SJCRH30 (cell line): ENCODE results near the gene GNG5. TPM values are rescaled to one million over a fixed set of nuclear protein-coding genes. Genes with fewer than 3 reads are reported as not detected.
A peak's percentile ranks its signal among the peaks of the same experiment; 100 is the strongest.

Experiments used
- DNase-seq, 2 experiments: peaks; one replicate each; pipeline ENCODE4 v3.0.0-alpha.2; 2015 to 2020
- H3K27ac ChIP-seq: fragments of 250-450 bp; sonication (Bioruptor Pico); 2 replicates; pipeline ENCODE4 v1.5.1; 2020; ENCODE audit warnings: mild to moderate bottlenecking, moderate library complexity
- H3K27me3 ChIP-seq: fragments of 250-450 bp; sonication (Bioruptor Pico); 2 replicates; pipeline ENCODE4 v1.5.1; 2020; ENCODE audit warnings: mild to moderate bottlenecking, moderate library complexity
- H3K36me3 ChIP-seq: fragments of 250-450 bp; sonication (Bioruptor Pico); 2 replicates; pipeline ENCODE4 v1.5.1; 2020; ENCODE audit warnings: mild to moderate bottlenecking, moderate library complexity
- H3K4me1 ChIP-seq: fragments of 250-450 bp; sonication (Bioruptor Pico); 2 replicates; pipeline ENCODE4 v1.5.1; 2020; ENCODE audit warnings: mild to moderate bottlenecking, moderate library complexity
- H3K4me3 ChIP-seq: fragments of 250-450 bp; sonication (Bioruptor Pico); 2 replicates; pipeline ENCODE4 v1.5.1; 2020; ENCODE audit warnings: mild to moderate bottlenecking, moderate library complexity
- H3K9me3 ChIP-seq: fragments of 250-450 bp; sonication (Bioruptor Pico); replicated peaks from 2 replicates; pipeline ENCODE4 v1.5.1; 2020; ENCODE audit warnings: mild to moderate bottlenecking, moderate library complexity
- total RNA-seq: library from RNA; depleted of rRNA; stranded (reverse); fragments of >200 nt; shearing (Covaris generic); gene quantifications from 2 replicates; pipeline ENCODE4 v1.2.3, GENCODE V29; 2014

Gene GNG5
- total RNA-seq, 1 experiment from 2014 or later: 149 TPM

DNA sequence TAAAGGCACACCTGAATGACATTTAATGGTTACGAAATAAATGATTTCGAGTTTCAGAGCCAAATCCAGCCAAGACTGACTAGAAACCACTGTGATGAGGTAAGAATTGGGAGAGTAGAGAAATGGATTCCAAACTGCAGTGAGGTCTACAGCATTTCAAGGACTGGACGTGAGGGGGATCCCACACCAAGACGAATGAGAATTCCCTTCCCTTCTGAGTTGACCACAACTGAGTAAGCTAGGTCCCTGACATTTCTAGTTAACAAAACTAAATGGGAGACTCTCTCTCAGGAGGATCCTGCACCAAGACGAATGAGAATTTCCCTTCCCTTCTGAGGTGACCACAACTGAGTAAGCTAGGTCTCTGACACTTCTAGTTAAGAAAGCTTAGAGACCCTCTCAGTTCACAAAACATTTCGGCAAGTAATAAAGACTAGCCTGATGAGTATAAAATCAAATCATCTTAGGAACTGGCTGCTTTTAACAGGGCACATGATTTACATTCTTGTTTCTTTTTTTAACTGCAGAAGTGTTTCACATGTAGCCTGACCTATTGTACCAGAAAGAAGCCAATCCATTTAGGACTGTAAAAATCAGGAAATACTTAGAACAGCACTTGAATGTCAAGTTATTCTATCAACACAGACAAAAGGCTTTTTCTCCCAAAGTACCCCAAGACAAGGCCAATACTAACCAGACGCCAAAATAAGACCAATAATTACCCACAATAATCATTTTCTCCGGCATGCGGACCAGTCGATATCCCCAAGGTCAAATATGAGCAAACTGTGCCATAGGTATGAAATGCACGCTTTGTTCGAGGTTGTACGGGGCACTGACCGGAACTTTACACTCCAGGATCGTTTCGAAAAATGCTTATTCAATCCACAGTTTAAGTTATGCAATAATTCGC, 1.5 kb downstream of the GNG5 start:
- DNase-seq: peak; percentile 8 to 44
- Histone ChIP-seq H3K36me3 (peaks cover 22% of the 10 kb centered on the region), H3K27ac (peak overlapping the region; percentile 82), H3K27me3 (no peaks in the 10 kb centered on the region), H3K9me3 (no peaks in the 10 kb centered on the region), H3K4me3 (peak overlapping the region; percentile 76), H3K4me1 (peaks cover 12% of the 10 kb centered on the region)

DNA sequence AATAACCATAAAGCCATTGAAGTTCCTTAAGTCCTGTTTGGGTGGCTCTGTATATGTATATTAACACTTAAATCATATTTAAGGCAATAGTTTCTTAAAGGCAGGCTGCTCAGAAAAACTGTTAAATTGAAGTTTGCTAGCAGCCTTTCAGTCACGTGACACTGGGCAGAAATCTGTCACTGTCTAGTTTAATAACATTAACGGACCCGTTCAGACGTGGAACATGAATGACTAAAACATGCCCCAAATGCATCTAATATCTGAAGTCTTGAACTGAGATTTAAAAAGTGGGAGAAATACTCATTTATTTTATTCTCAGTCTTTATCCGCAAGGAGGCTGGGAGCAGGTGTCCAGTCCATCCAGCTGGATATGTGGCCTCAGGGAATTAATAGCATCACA, 3.5 kb downstream of the GNG5 start:
- Histone ChIP-seq H3K27ac (no peak overlapping the region), H3K9me3 (no peaks in the 10 kb centered on the region), H3K4me1 (peaks cover 12% of the 10 kb centered on the region), H3K4me3 (no peak overlapping the region), H3K27me3 (no peaks in the 10 kb centered on the region), H3K36me3 (peaks cover 41% of the 10 kb centered on the region)
- DNase-seq: no peak

DNA sequence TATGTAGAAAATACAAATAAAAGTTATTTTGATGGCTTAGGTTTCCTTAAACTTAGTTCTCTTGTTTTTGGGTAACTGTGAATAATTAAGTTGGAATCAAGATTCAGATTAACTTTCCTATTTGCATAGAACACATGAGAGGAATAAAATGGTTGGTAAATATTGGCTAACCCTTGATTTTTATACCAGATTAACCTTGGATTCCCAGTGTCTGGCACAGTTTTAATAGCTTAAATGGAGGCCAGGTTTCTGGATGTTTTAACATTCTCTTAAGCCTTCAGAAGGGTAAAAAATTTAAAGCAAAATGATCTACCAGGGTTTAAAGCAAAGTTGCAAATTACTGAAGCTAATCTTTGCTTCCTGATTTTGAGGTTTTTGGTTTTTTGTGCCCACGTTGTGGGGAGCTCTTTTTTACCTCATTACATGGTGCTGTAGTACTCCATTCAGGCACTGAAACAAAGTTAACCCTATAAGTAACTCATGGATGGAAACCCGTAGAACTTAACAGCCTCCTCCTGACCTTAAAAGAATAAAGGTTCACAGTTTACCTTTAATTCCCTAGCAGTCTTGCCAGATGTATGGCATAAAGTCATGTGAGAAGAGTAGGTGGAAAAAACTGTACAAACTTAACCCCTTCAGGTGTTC, 8.6 kb downstream of the GNG5 start:
- Histone ChIP-seq H3K27me3 (no peaks in the 10 kb centered on the region), H3K4me3 (no peak overlapping the region), H3K27ac (no peak overlapping the region), H3K4me1 (no peaks in the 10 kb centered on the region; the same call in 1 of the 2 replicates), H3K9me3 (no peaks in the 10 kb centered on the region), H3K36me3 (peaks cover 68% of the 10 kb centered on the region)
- no peak for DNase-seq

DNA sequence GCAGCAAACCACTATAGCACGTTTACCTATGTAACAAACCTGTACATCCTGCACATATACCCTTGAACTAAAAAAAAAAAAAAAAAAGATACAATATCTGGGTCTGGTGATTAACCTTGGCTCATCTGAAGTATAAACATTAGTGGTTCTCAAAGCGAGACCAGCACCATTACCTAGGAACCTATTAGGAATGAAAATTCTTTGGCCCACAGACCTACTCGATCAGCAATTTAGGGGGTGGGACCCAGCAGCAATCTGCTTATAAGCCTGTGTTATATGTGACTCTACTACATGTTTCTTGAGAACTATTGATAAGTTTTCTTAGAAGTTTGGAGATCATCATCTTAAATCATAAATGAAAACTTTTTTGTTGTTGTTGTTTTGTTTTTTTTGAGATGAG, 9.9 kb downstream of the GNG5 start:
- no peak overlapping the region for H3K4me3 ChIP-seq
- H3K27ac ChIP-seq: no peak overlapping the region
- H3K9me3 ChIP-seq: no peaks in the 10 kb centered on the region
- no peaks in the 10 kb centered on the region for H3K4me1 ChIP-seq
- peaks cover 78% of the 10 kb centered on the region for H3K36me3 ChIP-seq
- no peak for DNase-seq
- H3K27me3 ChIP-seq: no peaks in the 10 kb centered on the region

DNA sequence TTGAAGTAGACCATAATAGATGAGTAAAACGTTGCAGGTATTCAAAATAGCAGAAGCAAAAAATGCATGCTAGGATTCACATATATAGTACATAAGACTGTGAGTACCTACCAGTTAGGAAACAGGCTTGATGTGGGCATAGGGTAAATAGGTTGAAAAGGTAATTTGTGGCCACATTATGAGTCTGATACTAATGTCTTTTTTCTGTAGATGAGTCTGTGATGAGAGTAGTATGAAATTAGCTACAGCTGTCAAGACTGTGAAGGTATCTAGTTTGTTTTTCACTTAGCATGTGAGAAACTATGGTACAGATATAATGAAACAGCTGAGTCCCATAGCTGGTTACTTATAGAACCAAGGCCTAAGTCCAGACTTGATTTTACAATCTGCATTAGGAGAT, 12.6 kb downstream of the GNG5 start:
- no peak overlapping the region for H3K27ac ChIP-seq
- no peak overlapping the region for H3K4me3 ChIP-seq
- H3K36me3 ChIP-seq: peaks cover 73% of the 10 kb centered on the region
- no peaks in the 10 kb centered on the region for H3K4me1 ChIP-seq
- no peak for DNase-seq
- no peaks in the 10 kb centered on the region for H3K9me3 ChIP-seq
- H3K27me3 ChIP-seq: no peaks in the 10 kb centered on the region

DNA sequence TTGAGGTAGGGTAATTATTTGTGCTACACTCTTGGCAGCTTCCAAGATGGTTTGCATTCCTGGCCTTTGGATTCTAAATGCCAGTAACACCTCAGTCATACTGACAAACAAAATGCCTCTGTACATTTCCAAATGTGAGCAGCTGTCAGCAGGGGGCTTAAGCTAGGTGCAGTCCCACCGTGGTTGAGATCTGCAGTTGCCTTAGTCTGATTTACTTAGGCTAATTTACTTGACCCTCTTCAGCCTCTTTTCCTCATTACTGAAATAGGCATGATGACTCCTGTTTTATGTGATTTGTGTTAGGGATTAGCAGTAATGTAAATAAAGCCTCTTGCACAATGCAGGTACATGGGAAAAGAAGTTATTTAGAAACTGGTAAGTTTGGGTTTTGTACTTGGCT, 13.7 kb downstream of the GNG5 start:
- Histone ChIP-seq H3K27ac (no peak overlapping the region), H3K4me3 (no peak overlapping the region), H3K9me3 (no peaks in the 10 kb centered on the region), H3K36me3 (peaks cover 63% of the 10 kb centered on the region), H3K27me3 (no peaks in the 10 kb centered on the region), H3K4me1 (no peaks in the 10 kb centered on the region)
- no peak for DNase-seq

DNA sequence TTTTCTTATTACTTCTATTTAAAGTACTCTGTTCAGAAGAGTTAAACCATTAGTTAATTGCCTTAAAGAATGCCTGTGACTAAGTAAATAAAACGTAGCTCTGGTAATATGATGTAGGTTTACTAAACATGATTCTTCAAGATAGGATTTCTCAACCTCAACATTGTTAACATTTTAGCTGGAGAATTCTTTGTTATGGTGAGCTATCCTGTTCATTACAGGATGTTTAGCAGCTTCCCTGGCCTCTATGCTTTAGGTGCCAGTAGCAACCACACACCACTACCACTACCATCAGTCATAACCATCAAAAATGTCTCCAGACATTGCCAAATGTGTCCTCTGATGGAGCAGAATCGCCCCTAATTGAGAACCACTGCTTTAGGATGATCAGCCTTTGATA, 16.6 kb downstream of the GNG5 start:
- no peak for DNase-seq
- Histone ChIP-seq H3K27me3 (no peaks in the 10 kb centered on the region), H3K4me3 (no peak overlapping the region), H3K27ac (no peak overlapping the region), H3K4me1 (no peaks in the 10 kb centered on the region), H3K36me3 (peaks cover 52% of the 10 kb centered on the region), H3K9me3 (no peaks in the 10 kb centered on the region)

DNA sequence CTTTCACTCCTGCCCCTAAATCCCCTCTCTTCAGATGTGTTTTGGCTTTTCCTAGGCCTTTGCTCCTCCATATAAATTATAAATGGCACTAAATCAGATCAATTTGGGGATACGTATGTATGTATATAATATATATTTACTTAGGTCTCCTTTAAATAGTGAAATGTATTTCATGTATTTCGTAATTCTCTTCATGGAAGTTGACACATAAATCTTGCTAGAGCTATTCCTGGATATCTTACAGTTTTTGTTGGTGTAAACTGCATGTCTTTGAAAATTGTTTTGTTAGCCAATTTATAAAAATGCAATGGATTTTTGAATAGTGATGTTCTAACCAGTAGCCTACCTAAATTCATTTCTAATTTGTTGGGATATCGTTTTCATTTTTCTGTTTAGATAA, 18.3 kb downstream of the GNG5 start:
- Histone ChIP-seq H3K36me3 (peaks cover 61% of the 10 kb centered on the region), H3K4me1 (no peaks in the 10 kb centered on the region), H3K9me3 (no peaks in the 10 kb centered on the region), H3K4me3 (no peak overlapping the region), H3K27ac (no peak overlapping the region), H3K27me3 (no peaks in the 10 kb centered on the region)
- DNase-seq: no peak

DNA sequence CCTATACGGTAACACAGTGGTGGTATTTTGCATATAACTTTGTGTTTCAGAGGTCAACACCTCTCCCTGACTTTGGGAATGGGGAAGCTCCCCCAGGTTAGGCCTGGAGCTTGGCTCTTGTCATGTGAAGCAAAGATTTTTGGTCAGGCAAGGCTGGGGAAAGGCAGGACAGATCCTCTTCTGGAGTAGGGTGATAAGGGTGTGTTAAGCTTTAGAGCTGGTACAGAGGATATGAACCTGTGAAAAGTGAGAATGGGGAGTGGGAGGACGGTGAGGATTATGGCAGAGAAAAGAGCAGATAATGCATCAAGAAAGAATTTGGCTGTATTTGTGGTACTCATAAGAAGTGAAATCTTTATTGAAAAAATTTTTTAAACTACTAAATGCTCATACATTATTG, 25.1 kb downstream of the GNG5 start:
- Histone ChIP-seq H3K4me3 (no peak overlapping the region), H3K27ac (no peak overlapping the region), H3K36me3 (peaks cover 33% of the 10 kb centered on the region), H3K27me3 (no peaks in the 10 kb centered on the region), H3K4me1 (peaks cover 12% of the 10 kb centered on the region), H3K9me3 (no peaks in the 10 kb centered on the region)
- DNase-seq: no peak

DNA sequence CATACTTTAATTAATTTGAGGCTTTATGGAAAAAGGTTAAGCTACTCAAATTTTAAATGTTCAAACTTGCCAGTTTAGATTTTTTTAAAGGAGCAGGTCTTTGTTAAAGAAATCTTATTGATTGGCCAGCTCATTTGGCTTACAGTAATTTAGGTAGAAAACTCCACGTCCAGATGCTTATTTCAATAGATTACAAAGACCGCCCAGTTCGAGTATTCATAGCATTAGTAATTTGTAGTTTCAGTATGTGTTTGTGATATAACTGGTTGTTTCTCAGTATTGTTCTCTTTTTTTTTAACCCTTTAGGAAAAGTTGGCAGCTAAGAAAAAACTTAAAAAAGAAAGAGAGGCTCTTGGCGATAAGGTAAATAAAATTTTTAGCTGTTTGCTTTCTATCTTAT, 25.7 kb downstream of the GNG5 start:
- Histone ChIP-seq H3K4me3 (peak overlapping the region; percentile 89; the same call in 1 of the 2 replicates), H3K9me3 (no peaks in the 10 kb centered on the region), H3K4me1 (peaks cover 12% of the 10 kb centered on the region), H3K36me3 (peaks cover 31% of the 10 kb centered on the region), H3K27ac (no peak overlapping the region), H3K27me3 (no peaks in the 10 kb centered on the region)
- no peak for DNase-seq

DNA sequence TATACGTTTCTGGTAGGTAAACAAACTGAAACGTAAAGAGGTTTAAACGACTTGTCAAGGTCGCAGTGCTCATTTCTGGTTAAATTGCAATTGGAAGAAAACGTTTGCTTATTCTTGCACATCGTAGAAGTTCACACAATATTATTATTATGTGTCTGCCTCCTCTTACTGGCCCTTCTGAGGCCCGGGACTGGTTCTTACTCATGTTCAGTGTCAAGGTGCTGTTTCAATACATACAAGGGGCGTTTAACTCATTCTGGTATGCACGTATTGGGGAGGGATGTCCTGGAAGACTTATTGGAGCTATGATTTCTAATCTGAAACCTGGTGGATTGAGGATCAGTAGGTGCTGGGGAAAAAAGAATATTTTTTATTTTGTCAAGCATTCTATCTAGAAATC, 26.4 kb downstream of the GNG5 start:
- peak overlapping the region; percentile 89 for H3K4me3 ChIP-seq
- no peaks in the 10 kb centered on the region for H3K9me3 ChIP-seq
- H3K27me3 ChIP-seq: no peaks in the 10 kb centered on the region
- peak overlapping the region; percentile 90 for H3K27ac ChIP-seq
- DNase-seq: peak in 1 of 2 experiments; percentile 17
- H3K4me1 ChIP-seq: peaks cover 12% of the 10 kb centered on the region
- H3K36me3 ChIP-seq: peaks cover 24% of the 10 kb centered on the region

DNA sequence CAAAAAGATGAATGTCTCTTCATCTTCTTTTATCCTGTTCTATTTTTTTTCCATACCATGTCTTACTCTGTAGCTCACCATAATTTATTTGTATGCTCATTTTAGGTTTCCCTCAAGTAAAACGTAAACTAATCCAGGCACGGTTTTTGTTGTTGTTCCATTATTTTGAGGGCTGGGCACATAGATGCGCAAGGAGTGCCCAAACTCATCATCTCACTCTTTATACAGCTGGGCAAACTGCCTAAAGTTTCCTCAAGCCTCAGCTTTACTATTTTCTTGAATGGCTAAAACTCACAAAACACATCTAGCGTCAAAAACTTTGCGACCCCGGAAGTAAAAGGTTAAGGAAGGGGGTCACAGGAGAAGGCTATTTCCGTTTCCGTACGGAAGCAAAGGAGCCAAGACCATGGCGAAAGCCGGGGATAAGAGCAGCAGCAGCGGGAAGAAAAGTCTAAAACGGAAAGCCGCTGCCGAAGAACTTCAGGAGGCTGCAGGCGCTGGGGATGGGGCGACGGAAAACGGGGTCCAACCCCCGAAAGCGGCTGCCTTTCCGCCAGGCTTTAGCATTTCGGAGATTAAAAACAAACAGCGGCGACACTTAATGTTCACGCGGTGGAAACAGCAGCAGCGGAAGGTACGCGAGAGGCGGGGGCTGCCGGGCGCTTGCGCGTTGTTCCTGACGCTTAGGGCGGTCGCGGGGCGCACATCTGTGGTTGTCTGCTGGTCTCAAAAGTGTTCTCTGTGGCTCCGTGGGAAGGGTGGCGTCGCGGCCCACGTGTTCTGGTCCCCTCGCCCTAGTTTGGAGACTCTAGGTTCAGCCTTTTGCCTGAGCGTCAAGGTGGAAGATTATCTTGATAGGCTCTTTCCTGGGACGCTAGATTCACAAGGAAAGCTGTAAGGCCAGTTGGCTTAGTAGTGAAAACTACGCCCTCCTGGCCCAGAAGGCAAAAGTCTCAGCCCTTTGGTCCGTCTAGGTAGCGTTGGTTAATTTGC, 27.2 kb downstream of the GNG5 start, which contains the start of gene RPF1:
RPF1 (plus strand) TSS at position 391 of the 993 bp plus-strand sequence; CDS start at position 407, 16 bp downstream.
- peak within 1 kb of the TSS; percentile 90 for H3K27ac ChIP-seq
- peak; percentile 80 to 90 for DNase-seq
- no peaks in the 10 kb centered on the region for H3K9me3 ChIP-seq
- peaks cover 18% of the 10 kb centered on the region for H3K36me3 ChIP-seq
- H3K27me3 ChIP-seq: no peaks in the 10 kb centered on the region
- peaks cover 12% of the 10 kb centered on the region for H3K4me1 ChIP-seq
- H3K4me3 ChIP-seq: peak within 1 kb of the TSS; percentile 89

DNA sequence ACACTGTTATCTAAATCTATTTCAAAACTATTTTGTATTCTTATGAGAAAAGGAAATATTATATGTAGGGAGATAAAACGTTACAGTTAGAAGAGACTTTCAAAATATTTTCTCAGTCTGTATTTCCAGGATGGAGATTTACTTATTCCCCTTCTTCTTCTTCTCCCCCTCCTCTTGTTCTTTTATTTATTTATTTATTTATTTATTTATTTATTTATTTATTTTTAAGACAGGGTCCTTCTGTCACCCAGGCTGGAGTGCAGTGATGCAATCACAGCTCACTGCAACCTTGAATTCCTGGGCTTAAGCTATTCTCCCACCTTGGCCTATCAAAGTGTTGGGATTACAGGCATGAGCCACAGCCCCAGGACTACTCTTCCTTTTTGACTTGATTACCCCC, 30.2 kb downstream of the GNG5 start:
- Histone ChIP-seq H3K36me3 (no peaks in the 10 kb centered on the region), H3K27me3 (no peaks in the 10 kb centered on the region), H3K9me3 (no peaks in the 10 kb centered on the region), H3K4me3 (no peak overlapping the region), H3K4me1 (peaks cover 10% of the 10 kb centered on the region; the same call in 1 of the 2 replicates), H3K27ac (no peak overlapping the region)
- DNase-seq: no peak

DNA sequence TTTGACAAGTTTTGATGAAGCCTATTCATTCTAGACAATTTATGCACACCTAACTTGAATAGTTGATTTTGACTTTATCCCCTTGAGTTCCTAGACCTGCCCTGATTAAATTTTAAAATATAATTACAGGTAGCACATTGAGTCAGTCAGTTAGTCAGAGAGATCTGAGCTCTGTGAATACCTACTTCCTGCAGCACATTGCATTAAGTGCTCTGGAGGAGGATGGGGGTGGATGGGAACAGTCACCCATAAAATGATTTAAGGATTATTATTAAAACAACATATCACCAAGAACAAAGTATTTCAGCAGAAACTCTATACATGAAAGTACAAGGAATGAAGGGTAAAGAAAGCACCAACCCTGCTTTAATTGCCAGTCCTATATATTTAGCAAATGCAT, 39.1 kb downstream of the GNG5 start:
- Histone ChIP-seq H3K36me3 (no peaks in the 10 kb centered on the region), H3K9me3 (no peaks in the 10 kb centered on the region), H3K4me1 (no peaks in the 10 kb centered on the region), H3K27ac (no peak overlapping the region), H3K27me3 (no peaks in the 10 kb centered on the region), H3K4me3 (no peak overlapping the region)
- no peak for DNase-seq
